Peyer's patch (tissue), 4 donors: Measurements from ENCODE around the gene SUCNR1.

Source experiments
- CTCF ChIP-seq, 6 experiments: fragments of 450-650 bp in 4 of 6; fragments of 200-600 bp in 2 of 6; sonication (generic) in 1 of 6; IDR thresholded peaks; one replicate each; pipeline ENCODE4 v1.5.1; 2017 to 2019; ENCODE audit warnings: antibody characterized with exemption in 6 of 6, mild to moderate bottlenecking in 3 of 6, moderate library complexity in 1 of 6
- POLR2A ChIP-seq, 2 donors: fragments of 450-650 bp; IDR thresholded peaks; one replicate each; pipeline ENCODE4 v1.5.1; 2017; ENCODE audit warnings: antibody characterized with exemption in 2 of 2, mild to moderate bottlenecking in 2 of 2, moderate library complexity in 2 of 2

GRCh38 chr3:151879037-151879436 lies 5.6 kb downstream of the SUCNR1 start:
- TF ChIP-seq CTCF (IDR thresholded peaks at IDR 0.05) = no peak
- no peak for TF ChIP-seq POLR2A (IDR thresholded peaks at IDR 0.05)
